ENCODE results near the gene TSFM. TPM values are rescaled to one million over a fixed set of nuclear protein-coding genes. Genes with fewer than 3 reads are reported as not detected.

The TSFM gene
- polyA plus RNA-seq, 1 experiment, result 15.1 TPM

GRCh38 chr12:57751788-57752667, 30.6 kb upstream of the TSFM start, which contains the start of gene CDK4:
CDK4 (minus strand) TSS chr12:57752310; CDS start chr12:57751717, 593 bp downstream.
- H3K36me3 ChIP-seq (ENCODE audit: control insufficient read depth, insufficient read depth, low read length), result peaks cover 10% of the 10 kb centered on the region
- POLR2A ChIA-PET, result interaction anchor here (1.1 kb wide), 1 partner anchor 20 kb away, joined by 3 read pairs; the partner anchor contains the start of genes EEF1AKMT3 and METTL1
- DNase-seq (ENCODE audit: low read depth), result peak; percentile 99
- CTCF ChIA-PET, result interaction anchor here (0.9 to 1.1 kb wide), 3 partner anchors 15 to 28 kb away, joined by 3 to 4 read pairs (median 3); no protein-coding TSS in a partner anchor
- TF ChIP-seq CTCF (IDR thresholded peaks at IDR 0.05; ENCODE audit: insufficient read depth, low read depth, low read length), result no peak
- H3K4me3 ChIP-seq (ENCODE audit: low read depth, low read length), result peak within 1 kb of the TSS; percentile 81
- peaks cover 6% of the 10 kb centered on the region for H3K27me3 ChIP-seq (ENCODE audit: control insufficient read depth, insufficient read depth, low read length)

GRCh38 chr12:57752668-57753000, 30.0 kb upstream of the TSFM start:
- H3K27me3 ChIP-seq (ENCODE audit: control insufficient read depth, insufficient read depth, low read length), result peaks cover 6% of the 10 kb centered on the region
- TF ChIP-seq CTCF (IDR thresholded peaks at IDR 0.05; ENCODE audit: insufficient read depth, low read depth, low read length), result no peak
- H3K4me3 ChIP-seq (ENCODE audit: low read depth, low read length), result peak overlapping the region; percentile 3
- peaks cover 7% of the 10 kb centered on the region for H3K36me3 ChIP-seq (ENCODE audit: control insufficient read depth, insufficient read depth, low read length)
- no peak for DNase-seq (ENCODE audit: low read depth)
- ChIA-PET CTCF (interaction anchor here (0.9 to 1.1 kb wide), 3 partner anchors 16 to 27 kb away, joined by 3 to 4 read pairs (median 3); no protein-coding TSS in a partner anchor), POLR2A (interaction anchor here (1.1 kb wide), 1 partner anchor 19 kb away, joined by 3 read pairs; the partner anchor contains the start of genes EEF1AKMT3 and METTL1)

GRCh38 chr12:57753756-57754337, 28.7 kb upstream of the TSFM start:
- POLR2A ChIA-PET, result no interaction called here
- H3K4me3 ChIP-seq (ENCODE audit: low read depth, low read length), result no peak overlapping the region

GRCh38 chr12:57754411-57755193, 28.0 kb upstream of the TSFM start, which contains the start of gene MARCHF9:
MARCHF9 (plus strand) TSS chr12:57755103; CDS start chr12:57755529, 426 bp downstream.
- H3K36me3 ChIP-seq (ENCODE audit: control insufficient read depth, insufficient read depth, low read length), result no peaks in the 10 kb centered on the region; the same call in 1 of the 2 replicates
- H3K4me3 ChIP-seq (ENCODE audit: low read depth, low read length), result peak within 1 kb of the TSS; percentile 52
- ChIA-PET POLR2A (no interaction called here), CTCF (interaction anchor here (0.5 to 0.6 kb wide), 2 partner anchors 28 to 48 kb away, joined by 3 read pairs; no protein-coding TSS in a partner anchor)
- no peak for DNase-seq (ENCODE audit: low read depth)
- TF ChIP-seq CTCF (IDR thresholded peaks at IDR 0.05; ENCODE audit: insufficient read depth, low read depth, low read length), result no peak
- peaks cover 6% of the 10 kb centered on the region for H3K27me3 ChIP-seq (ENCODE audit: control insufficient read depth, insufficient read depth, low read length)

More at GRCh38 chr12:57753756-57754337, 28.7 kb upstream of the TSFM start:
- DNase-seq (ENCODE audit: low read depth), result no peak
- H3K36me3 ChIP-seq (ENCODE audit: control insufficient read depth, insufficient read depth, low read length), result peaks cover 4% of the 10 kb centered on the region
- CTCF ChIA-PET, result interaction anchor here (0.6 kb wide), 1 partner anchor 28 kb away, joined by 3 read pairs; no protein-coding TSS in a partner anchor
- TF ChIP-seq CTCF (IDR thresholded peaks at IDR 0.05; ENCODE audit: insufficient read depth, low read depth, low read length), result no peak
- H3K27me3 ChIP-seq (ENCODE audit: control insufficient read depth, insufficient read depth, low read length), result peaks cover 6% of the 10 kb centered on the region

Data from BJ (cell line).